ENCODE measurements around the gene TYW3.
A peak's percentile ranks its signal among the peaks of the same experiment; 100 is the strongest.

Gene TYW3

GRCh38 chr1:74732960-74733603 is at the start of gene TYW3, which contains the start of gene CRYZ:
TYW3 (plus strand) TSS chr1:74733152; CDS start chr1:74733245, 93 bp downstream.
CRYZ (minus strand) TSS chr1:74733050; CDS start chr1:74724821, 8,229 bp downstream.
- peak; percentile 29 to 95 (median 86) for DNase-seq

GRCh38 chr1:74683656-74684055 is 49.3 kb upstream of the TYW3 start:
- no peak for DNase-seq

GRCh38 chr1:74684301-74684700 is 48.7 kb upstream of the TYW3 start:
- no peak for DNase-seq

GRCh38 chr1:74686928-74687327 is 46.0 kb upstream of the TYW3 start:
- DNase-seq = peak in 1 of 58 donors; percentile 2

- peak in 32 of 58 donors; percentile 1 to 77 (median 18) for DNase-seq
These were observed 43.2 kb upstream of the TYW3 start for GRCh38 chr1:74689621-74690363.

- no peak for DNase-seq
These were observed 42.6 kb upstream of the TYW3 start for GRCh38 chr1:74690364-74690696.

- DNase-seq = peak in 1 of 58 donors; percentile 0
These were observed 42.0 kb upstream of the TYW3 start for GRCh38 chr1:74690909-74691308.

- DNase-seq = no peak
These were observed 39.5 kb upstream of the TYW3 start for GRCh38 chr1:74693473-74693872.

- no peak for DNase-seq
These were observed 35.1 kb upstream of the TYW3 start for GRCh38 chr1:74697832-74698231.

- no peak for DNase-seq
These were observed 33.6 kb upstream of the TYW3 start for GRCh38 chr1:74699331-74699730.

GRCh38 chr1:74703386-74704182 is 29.4 kb upstream of the TYW3 start:
- no peak for DNase-seq

GRCh38 chr1:74712881-74713280 is 20.1 kb upstream of the TYW3 start:
- no peak for DNase-seq

GRCh38 chr1:74713849-74714248 is 19.1 kb upstream of the TYW3 start:
- no peak for DNase-seq

GRCh38 chr1:74714429-74715235 is 18.3 kb upstream of the TYW3 start:
- DNase-seq = no peak

- no peak for DNase-seq
These were observed 17.8 kb upstream of the TYW3 start for GRCh38 chr1:74715236-74715502.

- no peak for DNase-seq
These were observed 17.1 kb upstream of the TYW3 start for GRCh38 chr1:74715806-74716205.

- no peak for DNase-seq
These were observed 16.1 kb upstream of the TYW3 start for GRCh38 chr1:74716822-74717221.

- DNase-seq = no peak
These were observed 15.3 kb upstream of the TYW3 start for GRCh38 chr1:74717626-74718025.

- no peak for DNase-seq
These were observed 6.9 kb upstream of the TYW3 start for GRCh38 chr1:74726063-74726462.

- no peak for DNase-seq
These were observed 4.2 kb upstream of the TYW3 start for GRCh38 chr1:74728736-74729135.

- DNase-seq = no peak
These were observed 3.0 kb upstream of the TYW3 start for GRCh38 chr1:74729741-74730478.
